Endodermal cell (in vitro differentiated cells): ENCODE results near the gene SEMA3G. TPM values are rescaled to one million over a fixed set of nuclear protein-coding genes. Genes with fewer than 3 reads are reported as not detected.

Source experiments
- DNase-seq: peaks from one replicate; pipeline ENCODE4 v3.0.0-alpha.2; 2017
- H3K27ac ChIP-seq: 2 replicates; pipeline ENCODE4 v1.5.1; 2013; ENCODE audit warnings: mild to moderate bottlenecking, low read depth, low read length, moderate library complexity
- H3K27me3 ChIP-seq: 2 replicates; pipeline ENCODE4 v1.6.1; 2013; ENCODE audit warnings: mild to moderate bottlenecking, low read length, moderate library complexity; ENCODE audit not compliant: insufficient read depth, control insufficient read depth, poor library complexity, severe bottlenecking
- H3K36me3 ChIP-seq: 2 replicates; pipeline ENCODE4 v1.7.0; 2013; ENCODE audit warnings: mild to moderate bottlenecking, low read length, moderate library complexity; ENCODE audit not compliant: control insufficient read depth, insufficient read depth
- H3K4me1 ChIP-seq: one replicate; pipeline ENCODE4 v1.7.0; 2013; ENCODE audit warnings: low read length; ENCODE audit not compliant: control insufficient read depth, insufficient read depth
- H3K4me3 ChIP-seq: 2 replicates; pipeline ENCODE4 v1.5.1; 2013; ENCODE audit warnings: mild to moderate bottlenecking, low read length, moderate library complexity
- H3K9ac ChIP-seq: 2 replicates; pipeline ENCODE4 v1.6.1; 2013; ENCODE audit warnings: mild to moderate bottlenecking, low read length, moderate library complexity; ENCODE audit not compliant: poor library complexity, severe bottlenecking; ENCODE audit errors: extremely low read depth
- H3K9me3 ChIP-seq: 2 replicates; pipeline ENCODE4 v1.6.1; 2013; ENCODE audit warnings: mild to moderate bottlenecking, low read length, moderate library complexity; ENCODE audit not compliant: control insufficient read depth
- H3K27ac Mint-ChIP-seq: 2 replicates; pipeline ENCODE4 v1.8.0; 2020; ENCODE audit warnings: mixed read lengths
- H3K27me3 Mint-ChIP-seq: 2 replicates; pipeline ENCODE4 v1.8.0; 2021; ENCODE audit warnings: mild to moderate bottlenecking, mixed read lengths; ENCODE audit not compliant: insufficient read depth
- H3K36me3 Mint-ChIP-seq: 2 replicates; pipeline ENCODE4 v1.8.0; 2020; ENCODE audit warnings: low read depth, mixed read lengths
- H3K4me1 Mint-ChIP-seq: 2 replicates; pipeline ENCODE4 v1.8.0; 2020; ENCODE audit warnings: mixed read lengths
- H3K4me3 Mint-ChIP-seq: 2 replicates; pipeline ENCODE4 v1.8.0; 2020; ENCODE audit warnings: mild to moderate bottlenecking, moderate library complexity, mixed read lengths
- H3K9me3 Mint-ChIP-seq: 2 replicates; pipeline ENCODE4 v1.8.0; 2020; ENCODE audit warnings: mild to moderate bottlenecking, mixed read lengths
- CTCF ChIP-seq: fragments of 200-600 bp; sonication (generic); conservative IDR thresholded peaks from 2 replicates; pipeline ENCODE4 v1.5.0; 2021; ENCODE audit warnings: antibody characterized with exemption, mild to moderate bottlenecking
- WGBS, 2 experiments: methylation state at CpG; one replicate each; pipeline versions ENCODE4 v1.1.5 to v1.1.7; 2013; ENCODE audit warnings: missing lambda C conversion rate in 2 of 2, mixed read lengths in 1 of 2; ENCODE audit not compliant: insufficient coverage in 1 of 2, insufficient read length in 1 of 2; 5-methylcytosine and 5-hydroxymethylcytosine counted together
- total RNA-seq, 2 donors: library from RNA; stranded (reverse); fragmentation: NEBNext Ultra II Directional in 1 of 2; extraction: Animal tissue kit (Norgen Biotek cat#: 25700) in 1 of 2; gene quantifications; 2 replicates in 1 of 2; 3 replicates in 1 of 2; pipeline ENCODE4 v1.2.1, GENCODE V29; 2021

SEMA3G gene
- total RNA-seq, 2 donors from 2014 or later, result 2.5 to 8.6 TPM

DNA sequence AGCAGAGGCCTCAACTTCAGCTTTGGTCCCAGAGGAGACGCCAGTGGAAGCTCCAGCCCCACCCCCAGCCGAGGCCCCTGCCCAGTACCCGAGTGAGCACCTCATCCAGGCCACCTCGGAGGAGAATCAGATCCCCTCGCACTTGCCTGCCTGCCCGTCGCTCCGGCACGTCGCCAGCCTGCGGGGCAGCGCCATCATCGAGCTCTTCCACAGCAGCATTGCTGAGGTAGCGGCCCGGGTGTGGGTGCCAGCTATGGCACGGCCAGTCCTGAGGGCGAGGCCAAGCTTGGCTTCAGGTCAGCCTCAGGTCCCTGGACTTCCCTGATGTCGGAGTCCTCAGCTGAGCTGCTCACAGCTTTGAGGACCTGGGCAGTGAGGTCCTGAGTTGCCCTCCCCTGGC lies 44.5 kb upstream of the SEMA3G start:
- H3K36me3 Mint-ChIP-seq, result peaks cover 46% of the 10 kb centered on the region
- Histone ChIP-seq H3K9ac (no peak overlapping the region), H3K9me3 (no peaks in the 10 kb centered on the region), H3K27ac (no peak overlapping the region), H3K4me3 (no peak overlapping the region), H3K27me3 (no peaks in the 10 kb centered on the region), H3K4me1 (no peaks in the 10 kb centered on the region), H3K36me3 (peaks cover 49% of the 10 kb centered on the region)
- WGBS, 2 experiments, result 95 to 97% methylated on average over 13 to 18 of the region's 18 CpGs
- H3K9me3 Mint-ChIP-seq, result no peaks in the 10 kb centered on the region
- H3K27me3 Mint-ChIP-seq, result no peaks in the 10 kb centered on the region
- DNase-seq, result no peak
- H3K4me3 Mint-ChIP-seq, result no peak overlapping the region
- no peak for TF ChIP-seq CTCF
- no peaks in the 10 kb centered on the region for H3K4me1 Mint-ChIP-seq
- H3K27ac Mint-ChIP-seq, result no peak overlapping the region

GRCh38 chr3:52488746-52489145 lies 43.8 kb upstream of the SEMA3G start:
- Mint-ChIP-seq H3K27ac (peak overlapping the region; percentile 35), H3K9me3 (no peaks in the 10 kb centered on the region), H3K36me3 (peaks cover 46% of the 10 kb centered on the region), H3K4me1 (no peaks in the 10 kb centered on the region), H3K4me3 (no peak overlapping the region), H3K27me3 (no peaks in the 10 kb centered on the region)
- Histone ChIP-seq H3K9me3 (no peaks in the 10 kb centered on the region), H3K27ac (no peak overlapping the region), H3K36me3 (peaks cover 53% of the 10 kb centered on the region), H3K4me3 (no peak overlapping the region), H3K9ac (no peak overlapping the region), H3K4me1 (no peaks in the 10 kb centered on the region), H3K27me3 (no peaks in the 10 kb centered on the region)
- no peak for DNase-seq
- WGBS, 2 experiments, result 93 to 94% methylated on average over 3 of the region's 3 CpGs
- no peak for TF ChIP-seq CTCF

DNA sequence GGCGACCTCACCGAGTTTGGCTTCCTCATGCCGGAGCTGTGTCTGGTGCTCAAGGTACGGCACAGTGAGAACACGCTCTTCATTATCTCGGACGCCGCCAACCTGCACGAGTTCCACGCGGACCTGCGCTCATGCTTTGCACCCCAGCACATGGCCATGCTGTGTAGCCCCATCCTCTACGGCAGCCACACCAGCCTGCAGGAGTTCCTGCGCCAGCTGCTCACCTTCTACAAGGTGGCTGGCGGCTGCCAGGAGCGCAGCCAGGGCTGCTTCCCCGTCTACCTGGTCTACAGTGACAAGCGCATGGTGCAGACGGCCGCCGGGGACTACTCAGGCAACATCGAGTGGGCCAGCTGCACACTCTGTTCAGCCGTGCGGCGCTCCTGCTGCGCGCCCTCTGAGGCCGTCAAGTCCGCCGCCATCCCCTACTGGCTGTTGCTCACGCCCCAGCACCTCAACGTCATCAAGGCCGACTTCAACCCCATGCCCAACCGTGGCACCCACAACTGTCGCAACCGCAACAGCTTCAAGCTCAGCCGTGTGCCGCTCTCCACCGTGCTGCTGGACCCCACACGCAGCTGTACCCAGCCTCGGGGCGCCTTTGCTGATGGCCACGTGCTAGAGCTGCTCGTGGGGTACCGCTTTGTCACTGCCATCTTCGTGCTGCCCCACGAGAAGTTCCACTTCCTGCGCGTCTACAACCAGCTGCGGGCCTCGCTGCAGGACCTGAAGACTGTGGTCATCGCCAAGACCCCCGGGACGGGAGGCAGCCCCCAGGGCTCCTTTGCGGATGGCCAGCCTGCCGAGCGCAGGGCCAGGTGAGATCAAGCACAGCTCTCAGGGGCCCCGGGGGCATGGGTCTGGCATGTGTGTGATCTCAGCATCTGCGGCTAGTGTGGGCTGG lies 43.1 kb upstream of the SEMA3G start:
- Mint-ChIP-seq H3K27ac (no peak overlapping the region), H3K36me3 (peaks cover 46% of the 10 kb centered on the region)
- peaks cover 60% of the 10 kb centered on the region for H3K36me3 ChIP-seq

More for the DNA sequence above, 43.1 kb upstream of the SEMA3G start:
- Mint-ChIP-seq H3K4me1 (no peaks in the 10 kb centered on the region), H3K27me3 (no peaks in the 10 kb centered on the region), H3K9me3 (no peaks in the 10 kb centered on the region), H3K4me3 (no peak overlapping the region)
- H3K9ac ChIP-seq, result no peak overlapping the region
- H3K27ac ChIP-seq, result no peak overlapping the region
- H3K27me3 ChIP-seq, result no peaks in the 10 kb centered on the region
- H3K4me3 ChIP-seq, result no peak overlapping the region
- H3K9me3 ChIP-seq, result no peaks in the 10 kb centered on the region
- no peak for TF ChIP-seq CTCF
- 94 to 95% methylated on average over 53 to 58 of the region's 59 CpGs for WGBS, 2 experiments
- H3K4me1 ChIP-seq, result no peaks in the 10 kb centered on the region
- no peak for DNase-seq
